ENCODE measurements around the gene DAAM1.

GRCh38 chr14:59262717-59263454 lies 74.4 kb downstream of the DAAM1 start:
- TF ChIP-seq EZH2 (IDR thresholded peaks at IDR 0.05; ENCODE audit: low read length) = no peak
- peak in 1 of 3 experiments; percentile 26 for TF ChIP-seq CTCF (optimal IDR thresholded peaks at IDR 0.05 in 1 of 3, IDR thresholded peaks at IDR 0.05 in 1 of 3, conservative IDR thresholded peaks at IDR 0.05 in 1 of 3; ENCODE audit: extremely low read depth in 1 of 3, insufficient read depth in 2 of 3, low read length in 3 of 3)
